CD1c-positive myeloid dendritic cell (primary cell): Measurements from ENCODE around the gene SLC4A1AP.
"Not testable (repeated sequence)": the region's sequence is repeated elsewhere in the genome, so short reads cannot be mapped to it uniquely, and the experiment has no call there.

Experiments used
- DNase-seq: peaks from one replicate; pipeline ENCODE4 v3.0.0-alpha.2; 2016; ENCODE audit errors: extremely low spot score

The SLC4A1AP gene

GRCh38 chr2:27651056-27651455 is 12.6 kb upstream of the SLC4A1AP start:
- no peak for DNase-seq

- DNase-seq: no peak
Measured at GRCh38 chr2:27652341-27652740, 11.3 kb upstream of the SLC4A1AP start.

GRCh38 chr2:27652790-27653189 is 10.9 kb upstream of the SLC4A1AP start:
- DNase-seq: no peak

GRCh38 chr2:27653397-27653796 is 10.3 kb upstream of the SLC4A1AP start:
- no peak for DNase-seq

- no peak for DNase-seq
Measured at GRCh38 chr2:27655155-27655951, 8.3 kb upstream of the SLC4A1AP start.

GRCh38 chr2:27661371-27661770 is 2.3 kb upstream of the SLC4A1AP start:
- no peak for DNase-seq

GRCh38 chr2:27664154-27664574 is 475 bp downstream of the SLC4A1AP start:
- no peak for DNase-seq

- DNase-seq: peak; percentile 35
Measured at GRCh38 chr2:27664622-27665363, 1.1 kb downstream of the SLC4A1AP start.

- peak; percentile 46 for DNase-seq
Measured at GRCh38 chr2:27667446-27667845, 3.8 kb downstream of the SLC4A1AP start.

- no peak for DNase-seq
Measured at GRCh38 chr2:27671235-27671634, 7.5 kb downstream of the SLC4A1AP start.

GRCh38 chr2:27672723-27673486 is 9.2 kb downstream of the SLC4A1AP start:
- no peak for DNase-seq

- DNase-seq: no peak
Measured at GRCh38 chr2:27680571-27680970, 16.9 kb downstream of the SLC4A1AP start.

GRCh38 chr2:27681841-27682240 is 18.2 kb downstream of the SLC4A1AP start:
- DNase-seq: peak; percentile 6

GRCh38 chr2:27682334-27682771 is 18.7 kb downstream of the SLC4A1AP start:
- DNase-seq: peak; percentile 54

- peak; percentile 97 for DNase-seq
Measured at GRCh38 chr2:27683390-27684071, 19.8 kb downstream of the SLC4A1AP start.

- not testable (repeated sequence) for DNase-seq
Measured at GRCh38 chr2:27685006-27685405, 21.3 kb downstream of the SLC4A1AP start.

GRCh38 chr2:27685577-27685976 is 21.9 kb downstream of the SLC4A1AP start:
- no peak for DNase-seq

GRCh38 chr2:27687232-27687631 is 23.5 kb downstream of the SLC4A1AP start:
- DNase-seq: no peak

GRCh38 chr2:27689424-27689823 is 25.7 kb downstream of the SLC4A1AP start:
- no peak for DNase-seq

GRCh38 chr2:27690052-27690451 is 26.4 kb downstream of the SLC4A1AP start:
- no peak for DNase-seq

GRCh38 chr2:27697660-27698059 is 34.0 kb downstream of the SLC4A1AP start:
- no peak for DNase-seq

GRCh38 chr2:27701676-27702075 is 38.0 kb downstream of the SLC4A1AP start:
- no peak for DNase-seq
